Gastroesophageal sphincter (tissue), 3 donors: ENCODE results near the gene USP44.
"Not testable (repeated sequence)": the region's sequence is repeated elsewhere in the genome, so short reads cannot be mapped to it uniquely, and the experiment has no call there.

Experiments used
- POLR2A ChIP-seq, 2 donors: fragments of 450-650 bp; IDR thresholded peaks; one replicate each; pipeline ENCODE4 v1.6.1; 2017; ENCODE audit warnings: antibody characterized with exemption in 2 of 2, mild to moderate bottlenecking in 2 of 2, moderate library complexity in 1 of 2
- POLR2AphosphoS5 ChIP-seq: sonication (generic); formaldehyde crosslinking; IDR thresholded peaks from one replicate; pipeline ENCODE4 v1.6.1; 2017; ENCODE audit warnings: antibody characterized with exemption
- TF ChIP-seq, protein P1 (sequence below), 4 experiments: fragments of 200-600 bp in 2 of 4; fragments of 450-650 bp in 2 of 4; sonication (generic) in 1 of 4; IDR thresholded peaks; one replicate each; pipeline ENCODE4 v1.5.1; 2017 to 2019; ENCODE audit warnings: antibody characterized with exemption in 4 of 4, mild to moderate bottlenecking in 2 of 4, moderate library complexity in 2 of 4

DNA sequence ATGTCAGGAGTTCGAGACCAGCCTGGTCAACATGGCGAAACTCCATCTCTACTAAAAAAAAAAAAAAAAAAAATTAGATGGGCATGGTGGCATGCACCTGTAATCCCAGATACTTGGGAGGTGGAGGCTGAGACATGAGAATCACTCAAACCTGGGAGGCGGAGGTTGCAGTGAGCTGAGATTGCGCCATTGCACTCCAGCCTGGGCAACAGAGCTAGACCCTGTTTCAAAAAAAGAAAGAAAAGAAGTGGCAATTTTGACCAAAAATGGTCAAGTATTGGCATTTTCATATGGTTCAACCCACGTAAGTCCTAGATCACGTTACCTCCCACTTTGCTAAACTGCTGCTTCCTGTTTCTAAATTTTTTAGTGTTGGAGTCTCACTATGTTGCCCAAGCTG, 68.7 kb downstream of the USP44 start:
- TF ChIP-seq, protein P1, sequence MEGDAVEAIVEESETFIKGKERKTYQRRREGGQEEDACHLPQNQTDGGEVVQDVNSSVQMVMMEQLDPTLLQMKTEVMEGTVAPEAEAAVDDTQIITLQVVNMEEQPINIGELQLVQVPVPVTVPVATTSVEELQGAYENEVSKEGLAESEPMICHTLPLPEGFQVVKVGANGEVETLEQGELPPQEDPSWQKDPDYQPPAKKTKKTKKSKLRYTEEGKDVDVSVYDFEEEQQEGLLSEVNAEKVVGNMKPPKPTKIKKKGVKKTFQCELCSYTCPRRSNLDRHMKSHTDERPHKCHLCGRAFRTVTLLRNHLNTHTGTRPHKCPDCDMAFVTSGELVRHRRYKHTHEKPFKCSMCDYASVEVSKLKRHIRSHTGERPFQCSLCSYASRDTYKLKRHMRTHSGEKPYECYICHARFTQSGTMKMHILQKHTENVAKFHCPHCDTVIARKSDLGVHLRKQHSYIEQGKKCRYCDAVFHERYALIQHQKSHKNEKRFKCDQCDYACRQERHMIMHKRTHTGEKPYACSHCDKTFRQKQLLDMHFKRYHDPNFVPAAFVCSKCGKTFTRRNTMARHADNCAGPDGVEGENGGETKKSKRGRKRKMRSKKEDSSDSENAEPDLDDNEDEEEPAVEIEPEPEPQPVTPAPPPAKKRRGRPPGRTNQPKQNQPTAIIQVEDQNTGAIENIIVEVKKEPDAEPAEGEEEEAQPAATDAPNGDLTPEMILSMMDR (IDR thresholded peaks at IDR 0.05) = not testable (repeated sequence)
- TF ChIP-seq POLR2AphosphoS5; POLR2A (IDR thresholded peaks at IDR 0.05): not testable (repeated sequence)
